K562 (cell line): ENCODE results near the gene TFAP2E. TPM values are rescaled to one million over a fixed set of nuclear protein-coding genes. Genes with fewer than 3 reads are reported as not detected.

Experiments
- ATAC-seq: fragments of 200-7000 bp; cut with Tn5 transposase; 3 replicates; pipeline ENCODE4 v1.9.1; 2020; ENCODE audit warnings: moderate library complexity
- BruUV-seq: library from RNA; stranded (reverse); fragments of 400-500 nt; replicated peaks from 2 replicates; lab custom pipeline; 2021; lab: Mats Ljungman, UMichigan
- CTCF ChIA-PET: fragments of 300-600 bp; formaldehyde crosslinking; extraction: SDS; loops from one replicate; lab custom pipeline; 2021; ENCODE audit warnings: low intra/inter-chr PET ratio; lab: Yijun Ruan, JAX
- POLR2A ChIA-PET: fragments of 300-600, 350-650 bp; sonication (Branson Sonifier 250); formaldehyde crosslinking; extraction: SDS; loops from one replicate; lab custom pipeline; 2021; ENCODE audit warnings: antibody characterized with exemption, inconsistent platforms; lab: Yijun Ruan, JAX
- DNase-seq, 4 experiments: peaks; one replicate each; pipeline versions ENCODE4 v3.0.0 to v3.0.0-alpha.2; 2011 to 2018; ENCODE audit warnings: low spot score in 3 of 4, mixed read lengths in 3 of 4; ENCODE audit errors: extremely low read depth in 1 of 4
- FAIRE-seq: peaks from 2 replicates; lab custom pipeline; 2011; peaks lifted over from hg19 to GRCh38; lab: Jason Lieb, UNC
- H2AFZ ChIP-seq: 2 replicates; pipeline ENCODE4 v1.6.0; 2011; ENCODE audit warnings: low read depth, low read length, control low read depth, inconsistent platforms
- H3K27ac ChIP-seq: fragments of 200-600 bp; 3 replicates; pipeline ENCODE4 v1.8.0; 2011; ENCODE audit warnings: low read depth, mild to moderate bottlenecking, control low read depth, inconsistent platforms, low read length, moderate library complexity, mixed read lengths; ENCODE audit errors: extremely low read depth
- H3K27me3 ChIP-seq, 2 experiments: fragments of 300-600 bp in 1 of 2; 2 replicates in 1 of 2; 3 replicates in 1 of 2; pipeline versions ENCODE4 v1.6.0 to v1.8.0; 2011; ENCODE audit warnings: inconsistent platforms in 2 of 2, low read length in 2 of 2, mild to moderate bottlenecking in 1 of 2, mixed read lengths in 1 of 2, moderate library complexity in 1 of 2; ENCODE audit not compliant: control insufficient read depth in 2 of 2, insufficient read depth in 2 of 2
- H3K36me3 ChIP-seq: fragments of 300-600 bp; 3 replicates; pipeline ENCODE4 v1.8.0; 2011; ENCODE audit warnings: mild to moderate bottlenecking, low read length, inconsistent platforms; ENCODE audit not compliant: control insufficient read depth, insufficient read depth
- H3K4me1 ChIP-seq, 2 experiments: fragments of 200-600 bp in 1 of 2; replicated peaks in 1 of 2; 2 replicates in 1 of 2; 3 replicates in 1 of 2; pipeline versions ENCODE4 v1.5.1 to v1.8.0; 2011; ENCODE audit warnings: inconsistent platforms in 2 of 2, low read length in 2 of 2, mild to moderate bottlenecking in 1 of 2, mixed read lengths in 1 of 2, moderate library complexity in 1 of 2; ENCODE audit not compliant: control insufficient read depth in 2 of 2, insufficient read depth in 2 of 2
- H3K4me2 ChIP-seq: 2 replicates; pipeline ENCODE4 v1.6.1; 2011; ENCODE audit warnings: low read length, control low read depth, inconsistent platforms, mixed read lengths; ENCODE audit not compliant: insufficient read depth
- H3K4me3 ChIP-seq: fragments of 200-600 bp; sonication (generic), shearing (Covaris generic); 2 replicates; pipeline ENCODE4 v1.5.1; 2016; ENCODE audit warnings: control low read depth, inconsistent platforms
- H3K79me2 ChIP-seq: fragments of 200-600 bp; 3 replicates; pipeline ENCODE4 v1.8.0; 2011; ENCODE audit warnings: low read length, inconsistent platforms; ENCODE audit not compliant: control insufficient read depth, insufficient read depth
- H3K9ac ChIP-seq, 2 experiments: 2 replicates each; pipeline versions ENCODE4 v1.6.0 to v1.6.1; 2011; ENCODE audit warnings: low read depth in 2 of 2, low read length in 2 of 2, control low read depth in 1 of 2, inconsistent platforms in 1 of 2, mild to moderate bottlenecking in 1 of 2, mixed read lengths in 1 of 2; ENCODE audit not compliant: insufficient read depth in 1 of 2
- H3K9me1 ChIP-seq: one replicate; pipeline ENCODE4 v1.6.0; 2011; ENCODE audit warnings: inconsistent platforms, mild to moderate bottlenecking, low read length, moderate library complexity; ENCODE audit not compliant: control insufficient read depth, insufficient read depth
- H3K9me3 ChIP-seq: replicated peaks from 2 replicates; pipeline ENCODE4 v1.5.1; 2011; ENCODE audit warnings: low read depth, low read length, inconsistent platforms; ENCODE audit not compliant: control insufficient read depth, insufficient read depth
- H4K20me1 ChIP-seq: replicated peaks from 2 replicates; pipeline ENCODE4 v1.6.1; 2011; ENCODE audit warnings: low read length, inconsistent platforms, mixed read lengths; ENCODE audit not compliant: control insufficient read depth, insufficient read depth
- ARID1B ChIP-seq: fragments of 450-650 bp; IDR thresholded peaks from 2 replicates; pipeline ENCODE4 v1.6.1; 2016; ENCODE audit warnings: antibody characterized with exemption, mild to moderate bottlenecking, inconsistent platforms
- BRF1 ChIP-seq: IDR thresholded peaks from 3 replicates; pipeline ENCODE4 v1.6.1; 2011; ENCODE audit warnings: borderline replicate concordance, mild to moderate bottlenecking; ENCODE audit not compliant: insufficient read length; ENCODE audit errors: extremely low read depth
- GTF2A2 ChIP-seq: IDR thresholded peaks from 2 replicates; pipeline ENCODE4 v1.6.1; 2016; ENCODE audit warnings: mild to moderate bottlenecking, missing genetic modification characterization, missing compliant biosample characterization
- KAT2B ChIP-seq: IDR thresholded peaks from one replicate; pipeline ENCODE4 v1.6.1; 2012; ENCODE audit warnings: low read depth, mild to moderate bottlenecking, control low read depth, inconsistent platforms, low read length, moderate library complexity
- RBM25 ChIP-seq: fragments of 200-400 bp; formaldehyde crosslinking; IDR thresholded peaks from 2 replicates; pipeline ENCODE4 v1.6.1; 2018; ENCODE audit warnings: low read length, low read depth, moderate library complexity; ENCODE audit not compliant: severe bottlenecking
- SIN3B ChIP-seq: fragments of 450-650 bp; IDR thresholded peaks from 2 replicates; pipeline ENCODE4 v1.6.1; 2017; ENCODE audit warnings: low read depth, mild to moderate bottlenecking, moderate library complexity
- SPI1 ChIP-seq: IDR thresholded peaks from 2 replicates; pipeline ENCODE4 v1.6.1; 2011; ENCODE audit warnings: low read depth, low read length, control low read depth, borderline replicate concordance
- ZNF764 ChIP-seq: fragments of 250-450 bp; sonication (Bioruptor Pico); IDR thresholded peaks from 2 replicates; pipeline ENCODE4 v1.4.0; 2020; ENCODE audit warnings: low read depth, mild to moderate bottlenecking, moderate library complexity
- WGBS: fragments of 100-300 bp; shearing (Covaris generic); methylation state at CpG from one replicate; pipeline ENCODE4 v1.1.6; 2016; ENCODE audit warnings: low coverage, mixed read lengths; ENCODE audit not compliant: insufficient coverage; ENCODE audit errors: missing lambda C conversion rate; 5-methylcytosine and 5-hydroxymethylcytosine counted together
- in situ Hi-C: fragments of 300-500 bp; cut with MboI; formaldehyde crosslinking; loops from 4 replicates; pipeline ENCODE4 v1.15.0; 2018; ENCODE audit warnings: inconsistent platforms, mixed read lengths
- intact Hi-C: fragments of 100-400 bp; cut with micrococcal nuclease; formaldehyde crosslinking; loops from 2 replicates; pipeline ENCODE4 v1.14.2; 2022
- polyA plus RNA-seq, 8 experiments: library from polyadenylated mRNA; depleted of rRNA in 4 of 8; stranded (reverse) in 5 of 8; unstranded in 3 of 8; fragments of >200 nt; fragmentation: Nextera tagmentation in 2 of 8; fragmentation: Illumina TruSeq in 1 of 8; extraction: Ambion mirVana in 2 of 8; extraction: Trizol in 1 of 8; gene quantifications; 2 replicates each; pipeline versions ENCODE4 v1.2.1 to v1.2.3, GENCODE V29; 2011 to 2014; ENCODE audit warnings: inconsistent platforms in 1 of 8, missing spikeins in 1 of 8
- total RNA-seq, 7 experiments: library from RNA; depleted of rRNA in 6 of 7; stranded (reverse); fragments of >200 nt in 6 of 7; fragmentation: Illumina TruSeq in 2 of 7; extraction: Trizol in 2 of 7; gene quantifications; 2 replicates each; pipeline versions ENCODE4 v1.2.1 to v1.2.3, GENCODE V29; 2011 to 2021; ENCODE audit warnings: low replicate concordance in 1 of 7
- TF ChIP-seq, protein P1 (sequence below): sonication (generic); formaldehyde crosslinking; IDR thresholded peaks from 2 replicates; pipeline ENCODE4 v1.8.1; 2023; ENCODE audit warnings: mild to moderate bottlenecking, missing genetic modification reagents, moderate library complexity

Gene TFAP2E
- total and polyA plus RNA-seq, 9 of the 15 experiments (the other 6 are each of a cell fraction or from before 2014, with no cell fraction given): 0.03 to 0.11 (median 0.07) TPM; not detected in 4

DNA sequence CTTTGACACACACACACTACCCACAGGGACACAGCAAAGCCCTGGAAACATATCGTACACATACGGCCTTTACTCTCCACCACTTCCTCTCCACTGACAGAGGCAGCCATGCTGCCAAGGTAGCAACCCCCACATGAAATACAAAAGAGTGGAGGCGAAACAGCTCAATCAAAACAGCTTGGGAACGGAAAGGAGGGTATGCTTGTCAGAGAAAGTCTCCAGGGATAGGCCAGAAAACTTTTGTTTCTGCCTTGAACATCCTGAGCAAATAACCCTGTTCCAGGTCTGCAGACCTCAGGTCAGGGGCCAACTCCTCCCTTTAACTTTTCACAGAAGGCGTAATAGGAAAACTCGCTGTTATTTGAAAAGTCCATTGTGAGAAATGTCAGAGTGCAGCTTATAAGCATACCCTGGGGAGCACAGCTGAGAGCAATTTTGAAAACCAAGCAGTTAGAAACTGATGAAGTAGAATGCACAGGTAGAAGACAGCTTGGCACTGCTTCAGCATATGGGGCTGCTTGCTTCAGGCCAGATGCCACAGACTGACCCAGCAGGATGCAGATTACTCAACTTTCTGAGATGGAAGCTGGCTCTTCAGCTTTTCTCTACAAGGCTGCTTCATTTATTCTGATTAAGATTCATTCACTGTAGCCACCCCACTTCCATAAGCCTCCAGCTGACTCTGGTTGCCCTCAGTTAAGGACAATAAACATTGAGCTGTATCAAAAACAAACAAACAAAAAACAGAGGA is 33.9 kb upstream of the TFAP2E start:
- in situ Hi-C loops: no loop called here
- ChIA-PET POLR2A (interaction anchor here (0.6 to 0.7 kb wide), 2 partner anchors 9 to 175 kb away, joined by 3 read pairs; no protein-coding TSS in a partner anchor), CTCF (no interaction called here)
- BruUV-seq: no TSS peak
- peak; percentile 15 for FAIRE-seq
- WGBS: 61% methylated on average over 6 of the region's 6 CpGs
- Histone ChIP-seq H3K9ac (peak overlapping the region in 1 of 2 experiments; percentile 15; a peak in 1 of 4 replicates), H3K9me3 (no peaks in the 10 kb centered on the region), H3K27me3 (no peaks in the 10 kb centered on the region), H4K20me1 (no peaks in the 10 kb centered on the region), H3K4me2 (no peak overlapping the region), H3K9me1 (no peaks in the 10 kb centered on the region), H3K27ac (no peak overlapping the region), H3K79me2 (peaks cover 16% of the 10 kb centered on the region; the same call in 1 of the 3 replicates), H3K4me3 (no peak overlapping the region), H3K4me1 (no peaks in the 10 kb centered on the region), H3K36me3 (peaks cover 35% of the 10 kb centered on the region; the same call in 2 of the 3 replicates), H2AFZ (no peak overlapping the region)
- TF ChIP-seq ZNF764: no peak
- TF ChIP-seq SPI1: 0 out of 2 replicates have a peak, but pooled peaks have one; percentile 30
- ATAC-seq: peak; percentile 45; the same call in 1 of the 3 replicates
- no peak for DNase-seq
- intact Hi-C loops: no loop called here

- no TSS peak for BruUV-seq
- Histone ChIP-seq H3K4me2 (no peak overlapping the region), H3K79me2 (peaks cover 22% of the 10 kb centered on the region; the same call in 2 of the 3 replicates), H3K36me3 (peaks cover 39% of the 10 kb centered on the region; the same call in 2 of the 3 replicates), H2AFZ (no peak overlapping the region), H3K27me3 (no peaks in the 10 kb centered on the region), H3K27ac (no peak overlapping the region), H3K4me1 (no peaks in the 10 kb centered on the region; a peak in 1 of 5 replicates), H3K9ac (no peak overlapping the region), H4K20me1 (no peaks in the 10 kb centered on the region), H3K9me1 (no peaks in the 10 kb centered on the region), H3K9me3 (no peaks in the 10 kb centered on the region), H3K4me3 (no peak overlapping the region)
- in situ Hi-C loops (loop anchor here (10.0 kb wide), 1 partner anchor 345 kb away; the partner anchor contains the start of gene SFPQ), intact Hi-C loops (no loop called here)
- 67% methylated on average over 1 of the region's 1 CpG for WGBS
- FAIRE-seq: no peak
- DNase-seq: no peak
- ChIA-PET CTCF (no interaction called here), POLR2A (interaction anchor here (0.6 to 0.7 kb wide), 2 partner anchors 9 to 175 kb away, joined by 3 read pairs; no protein-coding TSS in a partner anchor)
- TF ChIP-seq SIN3B (no peak), BRF1 (no peak), SPI1 (peak; percentile 47), GTF2A2 (no peak), KAT2B (no peak), RBM25 (no peak), ARID1B (no peak)
- TF ChIP-seq, protein P1, sequence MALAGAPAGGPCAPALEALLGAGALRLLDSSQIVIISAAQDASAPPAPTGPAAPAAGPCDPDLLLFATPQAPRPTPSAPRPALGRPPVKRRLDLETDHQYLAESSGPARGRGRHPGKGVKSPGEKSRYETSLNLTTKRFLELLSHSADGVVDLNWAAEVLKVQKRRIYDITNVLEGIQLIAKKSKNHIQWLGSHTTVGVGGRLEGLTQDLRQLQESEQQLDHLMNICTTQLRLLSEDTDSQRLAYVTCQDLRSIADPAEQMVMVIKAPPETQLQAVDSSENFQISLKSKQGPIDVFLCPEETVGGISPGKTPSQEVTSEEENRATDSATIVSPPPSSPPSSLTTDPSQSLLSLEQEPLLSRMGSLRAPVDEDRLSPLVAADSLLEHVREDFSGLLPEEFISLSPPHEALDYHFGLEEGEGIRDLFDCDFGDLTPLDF (CRISPR knock-in tag): no peak
- no peak for ATAC-seq
Measured at GRCh38 chr1:35539824-35540261, 33.3 kb upstream of the TFAP2E start.
